IMR-90 (cell line): Measurements from ENCODE around the gene MAFB.

Experiments
- BHLHE40 ChIP-seq: fragments of 150-350 bp; IDR thresholded peaks from 2 replicates; pipeline ENCODE4 v1.6.1; 2016; ENCODE audit warnings: mild to moderate bottlenecking, low read depth, low read length
- CEBPB ChIP-seq: IDR thresholded peaks from 2 replicates; pipeline ENCODE4 v1.6.1; 2012; ENCODE audit warnings: low read depth, low read length, improper control_type of control experiment
- FOS ChIP-seq: fragments of 150-350 bp; IDR thresholded peaks from 2 replicates; pipeline ENCODE4 v1.6.1; 2016; ENCODE audit warnings: low read depth, low read length
- MAZ ChIP-seq: IDR thresholded peaks from 2 replicates; pipeline ENCODE4 v1.6.1; 2012; ENCODE audit warnings: low read depth, mild to moderate bottlenecking, low read length, improper control_type of control experiment, moderate library complexity, borderline replicate concordance
- MXI1 ChIP-seq: IDR thresholded peaks from 2 replicates; pipeline ENCODE4 v1.6.1; 2012; ENCODE audit warnings: low read depth, mild to moderate bottlenecking, low read length, moderate library complexity, borderline replicate concordance
- POLR2A ChIP-seq: IDR thresholded peaks from 2 replicates; pipeline ENCODE4 v1.6.1; 2012; ENCODE audit warnings: mild to moderate bottlenecking, low read depth, low read length
- RAD21 ChIP-seq: IDR thresholded peaks from 2 replicates; pipeline ENCODE4 v1.6.1; 2012; ENCODE audit warnings: low read length, improper control_type of control experiment
- RCOR1 ChIP-seq: IDR thresholded peaks from 2 replicates; pipeline ENCODE4 v1.6.1; 2012; ENCODE audit warnings: mild to moderate bottlenecking, low read length, improper control_type of control experiment; ENCODE audit not compliant: insufficient replicate concordance
- RFX5 ChIP-seq: IDR thresholded peaks from 2 replicates; pipeline ENCODE4 v1.8.0; 2012; ENCODE audit warnings: low read depth, mild to moderate bottlenecking, low read length, moderate library complexity
- TF ChIP-seq, protein P1 (sequence below): conservative IDR thresholded peaks from 2 replicates; pipeline ENCODE4 v1.5.1; 2012; ENCODE audit warnings: mild to moderate bottlenecking, low read depth, low read length, improper control_type of control experiment
- TF ChIP-seq, protein P2 (sequence below): fragments of 150-350 bp; IDR thresholded peaks from 2 replicates; pipeline ENCODE4 v1.6.1; 2017; ENCODE audit warnings: mild to moderate bottlenecking, antibody characterized with exemption, low read length, low read depth
- TF ChIP-seq, protein P3 (sequence below): fragments of 150-350 bp; IDR thresholded peaks from 2 replicates; pipeline ENCODE4 v1.6.1; 2016; ENCODE audit warnings: low read depth, mild to moderate bottlenecking, low read length, moderate library complexity, borderline replicate concordance

DNA sequence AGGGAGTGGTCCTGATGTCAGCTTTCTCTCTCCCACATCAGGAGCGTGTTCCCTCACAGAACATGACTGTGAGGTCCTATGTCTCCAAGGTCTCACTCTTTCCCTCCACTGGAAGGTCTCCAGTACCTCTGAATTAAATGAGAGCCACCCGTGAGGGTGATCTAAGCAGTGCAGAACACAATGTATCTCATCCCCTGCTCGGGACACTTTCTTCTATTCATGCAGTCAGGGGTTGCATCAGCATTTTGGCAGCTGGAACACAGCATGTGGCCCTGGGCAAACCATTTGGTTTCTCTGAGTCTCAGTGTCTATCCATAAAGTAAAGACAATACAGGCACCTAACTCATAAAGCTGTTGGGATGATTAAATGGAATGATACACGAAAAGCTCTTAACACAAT, 34.2 kb downstream of the MAFB start:
- TF ChIP-seq MXI1 (no peak), POLR2A (no peak), RCOR1 (no peak), RFX5 (no peak), RAD21 (no peak), BHLHE40 (no peak), CEBPB (no peak), MAZ (no peak), FOS (no peak)
- TF ChIP-seq, protein P1, sequence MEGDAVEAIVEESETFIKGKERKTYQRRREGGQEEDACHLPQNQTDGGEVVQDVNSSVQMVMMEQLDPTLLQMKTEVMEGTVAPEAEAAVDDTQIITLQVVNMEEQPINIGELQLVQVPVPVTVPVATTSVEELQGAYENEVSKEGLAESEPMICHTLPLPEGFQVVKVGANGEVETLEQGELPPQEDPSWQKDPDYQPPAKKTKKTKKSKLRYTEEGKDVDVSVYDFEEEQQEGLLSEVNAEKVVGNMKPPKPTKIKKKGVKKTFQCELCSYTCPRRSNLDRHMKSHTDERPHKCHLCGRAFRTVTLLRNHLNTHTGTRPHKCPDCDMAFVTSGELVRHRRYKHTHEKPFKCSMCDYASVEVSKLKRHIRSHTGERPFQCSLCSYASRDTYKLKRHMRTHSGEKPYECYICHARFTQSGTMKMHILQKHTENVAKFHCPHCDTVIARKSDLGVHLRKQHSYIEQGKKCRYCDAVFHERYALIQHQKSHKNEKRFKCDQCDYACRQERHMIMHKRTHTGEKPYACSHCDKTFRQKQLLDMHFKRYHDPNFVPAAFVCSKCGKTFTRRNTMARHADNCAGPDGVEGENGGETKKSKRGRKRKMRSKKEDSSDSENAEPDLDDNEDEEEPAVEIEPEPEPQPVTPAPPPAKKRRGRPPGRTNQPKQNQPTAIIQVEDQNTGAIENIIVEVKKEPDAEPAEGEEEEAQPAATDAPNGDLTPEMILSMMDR = no peak
- TF ChIP-seq, protein P2, sequence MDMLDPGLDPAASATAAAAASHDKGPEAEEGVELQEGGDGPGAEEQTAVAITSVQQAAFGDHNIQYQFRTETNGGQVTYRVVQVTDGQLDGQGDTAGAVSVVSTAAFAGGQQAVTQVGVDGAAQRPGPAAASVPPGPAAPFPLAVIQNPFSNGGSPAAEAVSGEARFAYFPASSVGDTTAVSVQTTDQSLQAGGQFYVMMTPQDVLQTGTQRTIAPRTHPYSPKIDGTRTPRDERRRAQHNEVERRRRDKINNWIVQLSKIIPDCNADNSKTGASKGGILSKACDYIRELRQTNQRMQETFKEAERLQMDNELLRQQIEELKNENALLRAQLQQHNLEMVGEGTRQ = no peak
- TF ChIP-seq, protein P3, sequence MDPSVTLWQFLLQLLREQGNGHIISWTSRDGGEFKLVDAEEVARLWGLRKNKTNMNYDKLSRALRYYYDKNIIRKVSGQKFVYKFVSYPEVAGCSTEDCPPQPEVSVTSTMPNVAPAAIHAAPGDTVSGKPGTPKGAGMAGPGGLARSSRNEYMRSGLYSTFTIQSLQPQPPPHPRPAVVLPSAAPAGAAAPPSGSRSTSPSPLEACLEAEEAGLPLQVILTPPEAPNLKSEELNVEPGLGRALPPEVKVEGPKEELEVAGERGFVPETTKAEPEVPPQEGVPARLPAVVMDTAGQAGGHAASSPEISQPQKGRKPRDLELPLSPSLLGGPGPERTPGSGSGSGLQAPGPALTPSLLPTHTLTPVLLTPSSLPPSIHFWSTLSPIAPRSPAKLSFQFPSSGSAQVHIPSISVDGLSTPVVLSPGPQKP = no peak
